Measurements from ENCODE around the gene TSHZ2. TPM values are rescaled to one million over a fixed set of nuclear protein-coding genes. Genes with fewer than 3 reads are reported as not detected.
"Not testable (repeated sequence)": the region's sequence is repeated elsewhere in the genome, so short reads cannot be mapped to it uniquely, and the experiment has no call there.

TSHZ2 gene
- total RNA-seq, 1 donor from 2014 or later = 0.27 TPM

- no peak for DNase-seq (ENCODE audit: low read depth)
These were observed 430.9 kb downstream of the TSHZ2 start for GRCh38 chr20:53403029-53403428.

GRCh38 chr20:53405139-53405538 is 433.0 kb downstream of the TSHZ2 start:
- no peak for DNase-seq (ENCODE audit: low read depth)

- DNase-seq (ENCODE audit: low read depth) = no peak
These were observed 434.4 kb downstream of the TSHZ2 start for GRCh38 chr20:53406580-53406979.

GRCh38 chr20:53408691-53409446 is 436.7 kb downstream of the TSHZ2 start:
- DNase-seq (ENCODE audit: low read depth) = no peak

- DNase-seq (ENCODE audit: low read depth) = no peak
These were observed 437.2 kb downstream of the TSHZ2 start for GRCh38 chr20:53409447-53409717.

- no peak for DNase-seq (ENCODE audit: low read depth)
These were observed 439.0 kb downstream of the TSHZ2 start for GRCh38 chr20:53411129-53411528.

GRCh38 chr20:53411891-53412290 is 439.7 kb downstream of the TSHZ2 start:
- DNase-seq (ENCODE audit: low read depth) = no peak

- no peak for DNase-seq (ENCODE audit: low read depth)
These were observed 440.5 kb downstream of the TSHZ2 start for GRCh38 chr20:53412577-53413185.

- peak; percentile 7 for DNase-seq (ENCODE audit: low read depth)
These were observed 441.1 kb downstream of the TSHZ2 start for GRCh38 chr20:53413186-53413631.

GRCh38 chr20:53413845-53414244 is 441.7 kb downstream of the TSHZ2 start:
- not testable (repeated sequence) for DNase-seq (ENCODE audit: low read depth)

GRCh38 chr20:53419693-53420460 is 447.7 kb downstream of the TSHZ2 start:
- no peak for DNase-seq (ENCODE audit: low read depth)

- DNase-seq (ENCODE audit: low read depth) = no peak
These were observed 449.2 kb downstream of the TSHZ2 start for GRCh38 chr20:53421343-53421742.

GRCh38 chr20:53422039-53422438 is 449.9 kb downstream of the TSHZ2 start:
- DNase-seq (ENCODE audit: low read depth) = no peak

GRCh38 chr20:53423587-53424146 is 451.5 kb downstream of the TSHZ2 start:
- no peak for DNase-seq (ENCODE audit: low read depth)

GRCh38 chr20:53425481-53425880 is 453.3 kb downstream of the TSHZ2 start:
- DNase-seq (ENCODE audit: low read depth) = no peak

GRCh38 chr20:53425941-53426340 is 453.8 kb downstream of the TSHZ2 start:
- no peak for DNase-seq (ENCODE audit: low read depth)

GRCh38 chr20:53426766-53427312 is 454.7 kb downstream of the TSHZ2 start:
- no peak for DNase-seq (ENCODE audit: low read depth)

- no peak for DNase-seq (ENCODE audit: low read depth)
These were observed 455.8 kb downstream of the TSHZ2 start for GRCh38 chr20:53427951-53428350.

- DNase-seq (ENCODE audit: low read depth) = no peak
These were observed 456.4 kb downstream of the TSHZ2 start for GRCh38 chr20:53428588-53428987.

- no peak for DNase-seq (ENCODE audit: low read depth)
These were observed 456.8 kb downstream of the TSHZ2 start for GRCh38 chr20:53428996-53429395.

GRCh38 chr20:53434662-53435061 is 462.5 kb downstream of the TSHZ2 start:
- peak; percentile 18 for DNase-seq (ENCODE audit: low read depth)

- not testable (repeated sequence) for DNase-seq (ENCODE audit: low read depth)
These were observed 464.8 kb downstream of the TSHZ2 start for GRCh38 chr20:53436927-53437326.
